B cell (primary cell): ENCODE measurements around the gene HHIPL1. TPM values are rescaled to one million over a fixed set of nuclear protein-coding genes. Genes with fewer than 3 reads are reported as not detected.

ENCODE experiments used
- ATAC-seq: fragments of 200-7000 bp; cut with Tn5 transposase; one replicate; pipeline ENCODE4 v1.10.0; 2021; ENCODE audit warnings: low read depth, mild to moderate bottlenecking, moderate number of reproducible peaks, moderate library complexity
- CTCF ChIA-PET: fragments of 350-600 bp; sonication (Branson Sonifier 250); formaldehyde crosslinking; loops from one replicate; lab custom pipeline; 2021; ENCODE audit warnings: antibody characterized with exemption, inconsistent platforms; lab: Charles Lee
- POLR2A ChIA-PET: fragments of 350-600 bp; sonication (Branson Sonifier 250); formaldehyde crosslinking; loops from one replicate; lab custom pipeline; 2021; ENCODE audit warnings: antibody characterized with exemption; lab: Charles Lee
- DNase-seq: peaks from one replicate; pipeline ENCODE4 v3.0.0; 2013
- H2AFZ ChIP-seq: 2 replicates; pipeline ENCODE4 v1.6.1; 2012; ENCODE audit warnings: mild to moderate bottlenecking, low read depth, low read length; ENCODE audit not compliant: insufficient read depth, poor library complexity, severe bottlenecking
- H3K27ac ChIP-seq, 2 donors: 1 replicate in 1 of 2; 2 replicates in 1 of 2; pipeline ENCODE4 v1.5.1; 2012 to 2013; ENCODE audit warnings: low read length in 2 of 2, mild to moderate bottlenecking in 2 of 2, moderate library complexity in 1 of 2
- H3K27me3 ChIP-seq, 4 experiments: fragments of 200-600 bp in 1 of 4; sonication (generic) in 1 of 4; replicated peaks in 1 of 4; 1 replicate in 2 of 4; 2 replicates in 2 of 4; pipeline versions ENCODE4 v1.6.1 to v1.7.0; 2013 to 2016; ENCODE audit warnings: low read length in 3 of 4, mild to moderate bottlenecking in 2 of 4, mixed read lengths in 1 of 4, moderate library complexity in 1 of 4; ENCODE audit not compliant: insufficient read depth in 4 of 4, control insufficient read depth in 3 of 4; ENCODE audit errors: control extremely low read depth in 1 of 4
- H3K36me3 ChIP-seq, 2 experiments: replicated peaks in 1 of 2; 1 replicate in 1 of 2; 2 replicates in 1 of 2; pipeline versions ENCODE4 v1.6.1 to v1.7.1; 2013; ENCODE audit warnings: low read length in 1 of 2; ENCODE audit not compliant: insufficient read depth in 2 of 2, control insufficient read depth in 1 of 2; ENCODE audit errors: control extremely low read depth in 1 of 2, extremely low read depth in 1 of 2
- H3K4me1 ChIP-seq, 2 donors: fragments of 200-600 bp in 1 of 2; sonication (generic) in 1 of 2; 1 replicate in 1 of 2; 2 replicates in 1 of 2; pipeline versions ENCODE4 v1.5.1 to v1.6.1; 2013 to 2017; ENCODE audit warnings: low read length in 2 of 2; ENCODE audit not compliant: control insufficient read depth in 2 of 2, insufficient read depth in 2 of 2
- H3K4me2 ChIP-seq: replicated peaks from 2 replicates; pipeline ENCODE3; 2012; ENCODE audit warnings: mild to moderate bottlenecking, low read depth, low read length; ENCODE audit not compliant: poor library complexity, severe bottlenecking
- H3K4me3 ChIP-seq, 5 experiments: fragments of 200-600 bp in 1 of 5; sonication (generic) in 1 of 5; 1 replicate in 3 of 5; 2 replicates in 2 of 5; pipeline versions ENCODE4 v1.5.1 to v1.7.0; 2011 to 2016; ENCODE audit warnings: low read length in 4 of 5, mild to moderate bottlenecking in 4 of 5, low read depth in 2 of 5, control low read depth in 1 of 5, moderate library complexity in 1 of 5; ENCODE audit not compliant: insufficient read depth in 1 of 5; ENCODE audit errors: control extremely low read depth in 1 of 5, extremely low read depth in 1 of 5
- H3K79me2 ChIP-seq: fragments of 200-600 bp; sonication (generic); one replicate; pipeline ENCODE4 v1.6.0; 2016; ENCODE audit warnings: low read length; ENCODE audit not compliant: control insufficient read depth, insufficient read depth
- H3K9ac ChIP-seq: fragments of 200-600 bp; sonication (generic); 2 replicates; pipeline ENCODE4 v1.6.1; 2017; ENCODE audit warnings: mild to moderate bottlenecking, low read length, moderate library complexity
- H3K9me3 ChIP-seq, 3 donors: one replicate each; pipeline versions ENCODE4 v1.6.1 to v1.7.1; 2013; ENCODE audit warnings: low read length in 2 of 3; ENCODE audit not compliant: control insufficient read depth in 2 of 3, insufficient read depth in 1 of 3; ENCODE audit errors: control extremely low read depth in 1 of 3
- H4K20me1 ChIP-seq: 2 replicates; pipeline ENCODE4 v1.6.0; 2012; ENCODE audit warnings: mild to moderate bottlenecking, low read length; ENCODE audit not compliant: insufficient read depth, control insufficient read depth, poor library complexity, severe bottlenecking
- H3K27ac Mint-ChIP-seq: one replicate; pipeline ENCODE4 v1.8.0; 2021; ENCODE audit warnings: mixed read lengths
- H3K27me3 Mint-ChIP-seq: one replicate; pipeline ENCODE4 v1.8.0; 2021; ENCODE audit warnings: mixed read lengths
- H3K4me1 Mint-ChIP-seq: one replicate; pipeline ENCODE4 v1.8.0; 2021; ENCODE audit warnings: mixed read lengths
- H3K4me3 Mint-ChIP-seq: one replicate; pipeline ENCODE4 v1.8.0; 2021; ENCODE audit warnings: mixed read lengths
- H3K9me3 Mint-ChIP-seq: one replicate; pipeline ENCODE4 v1.8.0; 2022; ENCODE audit warnings: mixed read lengths; ENCODE audit not compliant: insufficient read depth
- CTCF ChIP-seq: fragments of 200-600 bp; IDR thresholded peaks from one replicate; pipeline ENCODE4 v1.8.0; 2022; ENCODE audit warnings: antibody characterized with exemption, mild to moderate bottlenecking
- EZH2 ChIP-seq: IDR thresholded peaks from 2 replicates; pipeline ENCODE4 v1.6.1; 2012; ENCODE audit warnings: borderline replicate concordance, low read depth, mild to moderate bottlenecking, moderate library complexity, low read length; ENCODE audit not compliant: insufficient read depth, poor library complexity, severe bottlenecking
- WGBS: methylation state at CpG from one replicate; pipeline ENCODE4 v1.1.5; 2013; ENCODE audit warnings: missing lambda C conversion rate; ENCODE audit not compliant: insufficient coverage; 5-methylcytosine and 5-hydroxymethylcytosine counted together
- intact Hi-C: fragments of 100-400 bp; cut with micrococcal nuclease; formaldehyde crosslinking; loops from one replicate; pipeline ENCODE4 v1.10.0; 2022
- polyA plus RNA-seq: library from polyadenylated mRNA; depleted of rRNA; stranded (reverse); fragments of >200 nt; gene quantifications from 2 replicates; pipeline ENCODE4 v1.2.3, GENCODE V29; 2012
- total RNA-seq, 2 donors: library from RNA; stranded (reverse); fragments of 120-200 nt in 1 of 2; gene quantifications; 1 replicate in 1 of 2; 2 replicates in 1 of 2; pipeline versions ENCODE4 v1.2.3 to v1.2.4, GENCODE V29; 2013 to 2022

Gene HHIPL1
- total and polyA plus RNA-seq, 2 donors (not counting 1 experiment from before 2014, with no cell fraction given) = not detected

GRCh38 chr14:99604766-99605298 lies 40.1 kb upstream of the HHIPL1 start:
- H3K9me3 ChIP-seq = no peaks in the 10 kb centered on the region
- no peaks in the 10 kb centered on the region for H3K79me2 ChIP-seq
- H3K9me3 Mint-ChIP-seq = no peaks in the 10 kb centered on the region
- ATAC-seq (peak; percentile 6), DNase-seq (no peak)
- POLR2A ChIA-PET = interaction anchor here (1.6 to 2.2 kb wide), 2 partner anchors 79 to 124 kb away, joined by 3 to 9 read pairs; partner anchors contain the start of genes CCNK, CYP46A1 and SETD3
- H3K4me1 ChIP-seq = peaks cover 5 to 16% of the 10 kb centered on the region in 2 donors
- H3K36me3 ChIP-seq = no peaks in the 10 kb centered on the region
- peak overlapping the region; percentile 6 to 88 (median 77) for H3K4me3 ChIP-seq
- intact Hi-C loops = loop anchor here (1.0 to 10.0 kb wide), 3 partner anchors 79 to 700 kb away; partner anchors contain the start of genes CYP46A1 and SLC25A29
- peak overlapping the region; percentile 97 for H2AFZ ChIP-seq
- H3K27ac Mint-ChIP-seq = peak overlapping the region; percentile 88
- under 1% methylated on average over 46 of the region's 50 CpGs for WGBS
- TF ChIP-seq EZH2 (no peak), CTCF (no peak)
- H3K4me1 Mint-ChIP-seq = peaks cover 14% of the 10 kb centered on the region
- H3K9ac ChIP-seq = peak overlapping the region; percentile 72
- peak overlapping the region; percentile 91 for H3K4me3 Mint-ChIP-seq
- peak overlapping the region; percentile 99 for H3K4me2 ChIP-seq
- H3K27ac ChIP-seq = peak overlapping the region; percentile 51 to 60
- H3K27me3 ChIP-seq = peaks cover 0 to 12% (median 5%) of the 10 kb centered on the region in 4 experiments
- H4K20me1 ChIP-seq = no peaks in the 10 kb centered on the region
- CTCF ChIA-PET = interaction anchor here (1.6 to 1.9 kb wide), 2 partner anchors 10 to 24 kb away, joined by 4 to 5 read pairs; no protein-coding TSS in a partner anchor
- H3K27me3 Mint-ChIP-seq = peaks cover 7% of the 10 kb centered on the region
